NCI-H2107 treated with DMSO at 0.1 percent for 48 hours (cell line): ENCODE measurements around the gene GRK4.

Source experiments
- DNase-seq: peaks from one replicate; lab custom pipeline; 2025; ENCODE audit not compliant: unreplicated experiment; lab: John Stamatoyannopoulos, UW

GRK4 gene

GRCh38 chr4:3067473-3068001, 104.2 kb downstream of the GRK4 start:
- DNase-seq = no peak

GRCh38 chr4:3069661-3070199, 106.4 kb downstream of the GRK4 start:
- DNase-seq = no peak

GRCh38 chr4:3070709-3071500, 107.5 kb downstream of the GRK4 start:
- DNase-seq = no peak

GRCh38 chr4:3071811-3072210, 108.4 kb downstream of the GRK4 start:
- DNase-seq = no peak

- DNase-seq = no peak
Observed at GRCh38 chr4:3073158-3074077, 110.0 kb downstream of the GRK4 start.

GRCh38 chr4:3074078-3074845, 110.9 kb downstream of the GRK4 start, which contains the start of the genes HTT and HTT-AS:
HTT (plus strand) TSS chr4:3074681; CDS start chr4:3074826, 145 bp downstream.
HTT-AS (minus strand) TSS chr4:3074538.
- peak; percentile 45 for DNase-seq

- no peak for DNase-seq
Observed at GRCh38 chr4:3074846-3075651, 111.7 kb downstream of the GRK4 start.

GRCh38 chr4:3075652-3075981, 112.2 kb downstream of the GRK4 start:
- no peak for DNase-seq

- no peak for DNase-seq
Observed at GRCh38 chr4:3077796-3078195, 114.4 kb downstream of the GRK4 start.

- no peak for DNase-seq
Observed at GRCh38 chr4:3079694-3080123, 116.3 kb downstream of the GRK4 start.

- DNase-seq = no peak
Observed at GRCh38 chr4:3082925-3083515, 119.6 kb downstream of the GRK4 start.

GRCh38 chr4:3083732-3084131, 120.4 kb downstream of the GRK4 start:
- DNase-seq = no peak

- no peak for DNase-seq
Observed at GRCh38 chr4:3085948-3086670, 122.7 kb downstream of the GRK4 start.

GRCh38 chr4:3087115-3087797, 123.9 kb downstream of the GRK4 start:
- DNase-seq = no peak
